ELF-1 (cell line): ENCODE measurements around the gene GIMD1.
"Not testable (repeated sequence)": the region's sequence is repeated elsewhere in the genome, so short reads cannot be mapped to it uniquely, and the experiment has no call there.

ENCODE experiments used
- DNase-seq: peaks from one replicate; pipeline ENCODE4 v3.0.0-alpha.2; 2016; ENCODE audit warnings: low read depth, low spot score

GIMD1 gene

GRCh38 chr4:106351016-106351415 lies 17.6 kb downstream of the GIMD1 start:
- no peak for DNase-seq

- no peak for DNase-seq
Measured at GRCh38 chr4:106347167-106347566, 21.4 kb downstream of the GIMD1 start.

GRCh38 chr4:106344647-106344970 lies 24.0 kb downstream of the GIMD1 start:
- no peak for DNase-seq

- DNase-seq: no peak
Measured at GRCh38 chr4:106343865-106344646, 24.5 kb downstream of the GIMD1 start.

GRCh38 chr4:106340774-106341173 lies 27.8 kb downstream of the GIMD1 start:
- DNase-seq: no peak

DNA sequence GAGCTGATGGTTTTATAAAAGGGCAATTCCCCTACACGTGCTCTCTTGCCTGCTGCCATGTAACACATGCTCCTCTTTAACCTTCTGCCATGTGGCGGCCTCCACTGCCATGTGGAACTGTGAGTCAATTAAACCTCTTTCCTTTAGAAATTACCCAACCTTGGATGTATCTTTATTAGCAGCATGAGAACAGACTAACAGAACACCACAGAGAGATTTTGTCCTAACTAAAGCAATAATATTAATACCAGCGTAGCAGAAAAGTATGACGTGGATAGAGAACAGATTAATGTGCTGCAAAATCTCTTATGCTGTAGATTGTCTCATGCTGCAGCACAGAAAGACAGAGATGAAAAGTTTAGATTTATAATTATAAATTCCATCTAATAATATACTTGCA lies 29.1 kb downstream of the GIMD1 start:
- DNase-seq: no peak

GRCh38 chr4:106338671-106339070 lies 29.9 kb downstream of the GIMD1 start:
- DNase-seq: no peak

DNA sequence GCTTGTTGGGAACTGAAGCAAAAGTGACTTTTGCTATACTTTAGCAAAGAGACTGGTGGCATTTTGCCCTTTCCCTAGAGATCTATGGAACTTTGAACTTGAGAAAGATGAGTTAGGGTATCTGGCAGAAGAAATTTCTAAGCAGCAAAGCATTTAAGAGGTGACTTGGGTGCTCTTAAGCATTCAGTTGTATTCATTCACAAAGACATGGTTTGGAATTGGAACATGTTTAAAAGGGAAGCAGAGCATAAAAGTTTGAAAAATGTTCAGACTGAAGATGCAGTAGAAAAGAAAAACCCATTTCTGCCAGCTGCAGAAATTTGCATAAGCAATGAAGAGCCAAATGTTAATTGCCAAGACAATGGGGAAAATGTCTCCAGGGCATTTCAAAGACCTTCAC lies 30.7 kb downstream of the GIMD1 start:
- DNase-seq: no peak

DNA sequence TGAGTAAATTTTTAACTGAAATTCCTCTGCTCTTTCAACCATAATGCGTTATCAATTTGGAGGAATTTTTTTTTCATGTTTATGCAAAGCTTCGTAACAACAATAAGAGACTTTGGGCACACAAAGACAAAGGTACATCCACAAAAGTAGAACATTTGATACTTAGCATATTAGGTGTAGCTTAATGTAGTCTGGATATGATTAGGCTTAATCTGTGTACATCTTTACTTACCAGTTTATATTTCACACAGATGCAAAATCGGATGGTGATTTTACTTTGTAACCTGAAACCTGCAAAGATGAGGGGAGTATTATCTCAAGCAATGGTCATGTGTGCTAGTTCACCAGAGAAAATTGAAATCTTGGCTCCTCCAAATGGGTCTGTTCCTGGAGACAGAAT lies 32.0 kb downstream of the GIMD1 start:
- no peak for DNase-seq

GRCh38 chr4:106334741-106335470 lies 33.7 kb downstream of the GIMD1 start:
- DNase-seq: no peak

DNA sequence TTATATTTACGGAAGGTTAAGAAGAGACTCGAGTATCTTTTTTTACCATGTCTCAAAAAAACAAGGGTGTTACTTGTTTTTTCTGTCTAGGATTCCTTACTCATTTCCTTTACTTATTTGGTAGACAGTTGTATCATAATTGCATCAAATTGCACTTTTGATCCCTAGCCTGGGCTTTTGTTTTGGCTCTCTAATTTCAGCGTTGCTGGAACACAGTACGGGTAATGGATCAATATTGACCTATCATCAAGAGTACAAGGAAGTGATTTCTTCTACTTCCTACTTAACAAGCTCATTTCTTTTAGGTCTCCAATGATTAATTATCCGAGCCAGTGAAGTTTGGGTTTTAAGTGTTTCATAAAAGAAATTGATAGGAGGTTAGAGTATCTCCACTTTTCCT lies 35.4 kb downstream of the GIMD1 start:
- no peak for DNase-seq

DNA sequence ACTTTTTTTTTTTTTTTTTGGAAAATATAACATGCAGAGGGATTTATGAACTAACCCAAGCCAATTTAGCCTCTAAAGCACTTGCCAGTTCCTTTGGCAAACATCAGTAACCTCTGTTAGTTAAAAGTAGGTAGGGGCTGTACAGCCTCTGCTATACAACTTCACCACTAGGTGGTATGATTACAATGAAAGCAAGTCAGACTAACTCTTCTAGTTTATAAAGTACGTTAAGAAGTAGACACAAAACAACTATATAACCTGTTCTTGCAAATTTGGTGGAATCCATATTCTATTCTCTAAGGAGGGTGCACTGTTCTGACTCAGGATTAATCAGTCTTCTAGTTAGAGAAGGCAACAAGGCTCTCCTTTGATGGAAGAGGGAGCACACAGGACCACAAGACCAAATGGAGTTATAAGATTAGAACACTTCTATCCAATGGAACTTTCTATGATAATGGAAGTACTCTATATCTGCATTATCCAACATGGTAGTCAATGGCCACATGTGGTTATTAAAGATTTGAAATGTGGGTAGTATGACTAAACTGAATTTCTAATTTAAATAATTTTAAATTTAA lies 39.4 kb downstream of the GIMD1 start:
- DNase-seq: no peak

DNA sequence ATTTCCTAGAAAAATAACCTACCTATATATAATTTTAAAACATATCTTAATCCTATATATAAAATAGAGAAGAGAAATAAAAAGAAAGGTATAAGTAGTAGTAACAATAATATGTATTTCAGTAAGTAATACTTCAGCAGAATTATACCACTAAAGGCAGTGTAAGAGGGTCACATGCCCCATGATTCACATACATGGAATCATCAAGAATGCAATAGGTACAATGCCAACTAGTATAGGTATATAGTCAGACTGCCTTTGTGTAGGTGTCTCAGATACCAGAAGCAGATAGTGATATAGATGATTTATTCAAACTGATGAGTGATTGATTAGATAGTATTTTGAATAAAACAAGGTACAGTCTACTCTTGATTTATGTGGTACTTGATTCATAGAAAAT lies 42.8 kb downstream of the GIMD1 start:
- DNase-seq: no peak

GRCh38 chr4:106323119-106323518 lies 45.5 kb downstream of the GIMD1 start:
- no peak for DNase-seq

GRCh38 chr4:106321814-106322213 lies 46.8 kb downstream of the GIMD1 start:
- DNase-seq: not testable (repeated sequence)

- DNase-seq: not testable (repeated sequence)
Measured at GRCh38 chr4:106321168-106321567, 47.4 kb downstream of the GIMD1 start.

DNA sequence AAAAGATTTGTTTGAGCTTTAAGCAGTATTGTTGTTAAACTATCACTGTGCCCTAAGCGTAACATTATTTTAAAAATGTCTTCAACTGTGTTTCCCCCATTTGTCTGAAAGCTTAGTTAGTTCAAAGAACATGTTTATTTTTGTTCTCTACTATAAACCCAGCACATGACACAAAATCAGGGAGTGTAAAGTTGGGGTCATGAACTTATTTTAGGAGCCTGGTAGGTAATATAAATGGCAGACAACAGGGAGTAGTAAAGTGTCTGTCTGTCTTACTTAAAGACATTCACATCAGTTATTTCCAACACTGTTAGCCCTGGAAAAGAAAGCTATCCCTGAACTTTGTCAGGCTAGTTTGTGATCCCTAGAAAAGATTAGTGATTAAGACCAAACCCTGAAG lies 48.3 kb downstream of the GIMD1 start:
- no peak for DNase-seq

DNA sequence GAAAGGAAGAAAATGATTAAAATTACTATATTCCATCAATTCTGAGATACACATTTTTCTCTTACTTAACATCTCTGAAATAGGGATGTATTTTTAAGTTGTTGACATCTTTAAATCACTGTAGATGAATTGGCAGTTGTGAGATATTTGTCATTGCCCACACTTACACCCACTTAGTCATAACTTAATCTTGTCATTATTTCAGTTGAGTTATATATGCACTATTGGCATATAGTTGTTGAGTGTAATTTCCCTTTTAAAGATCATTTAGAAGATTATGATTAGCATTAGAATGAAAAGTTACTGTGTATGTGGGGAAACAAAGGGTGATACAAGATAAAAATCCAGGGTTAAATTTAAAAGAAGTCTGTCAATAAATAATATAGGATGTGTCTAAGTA lies 50.1 kb downstream of the GIMD1 start:
- no peak for DNase-seq

GRCh38 chr4:106317815-106318214 lies 50.8 kb downstream of the GIMD1 start:
- no peak for DNase-seq

DNA sequence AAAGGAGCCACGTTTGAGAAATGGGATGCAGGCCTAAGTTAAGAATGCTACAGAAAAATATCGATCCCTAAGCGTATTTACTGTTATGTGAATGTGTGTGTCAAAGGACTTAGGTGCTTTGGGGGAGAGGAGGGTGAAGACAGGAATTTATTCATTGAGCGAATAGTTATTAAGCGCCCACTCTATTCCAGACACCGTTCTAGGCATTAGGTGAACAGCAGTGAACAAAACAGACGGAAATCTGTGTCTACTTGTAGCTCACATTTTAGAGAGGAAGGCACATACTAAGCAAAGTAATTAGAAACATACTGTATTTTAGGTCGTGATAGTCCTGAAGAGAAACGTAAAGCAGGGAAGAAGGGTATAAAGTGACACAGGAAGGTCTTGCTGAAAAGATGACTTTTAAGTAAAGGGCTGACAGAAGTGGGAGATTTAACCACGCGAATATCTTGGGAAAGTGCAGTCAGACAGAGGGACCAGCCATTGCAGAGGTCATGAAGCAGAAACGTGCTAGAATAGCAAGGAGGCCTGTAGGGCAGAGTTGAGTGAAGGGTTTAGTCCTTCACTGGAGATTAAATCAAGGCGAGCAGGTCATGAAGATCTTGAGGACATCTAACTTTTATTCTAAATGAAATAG lies 51.7 kb downstream of the GIMD1 start:
- DNase-seq: no peak

DNA sequence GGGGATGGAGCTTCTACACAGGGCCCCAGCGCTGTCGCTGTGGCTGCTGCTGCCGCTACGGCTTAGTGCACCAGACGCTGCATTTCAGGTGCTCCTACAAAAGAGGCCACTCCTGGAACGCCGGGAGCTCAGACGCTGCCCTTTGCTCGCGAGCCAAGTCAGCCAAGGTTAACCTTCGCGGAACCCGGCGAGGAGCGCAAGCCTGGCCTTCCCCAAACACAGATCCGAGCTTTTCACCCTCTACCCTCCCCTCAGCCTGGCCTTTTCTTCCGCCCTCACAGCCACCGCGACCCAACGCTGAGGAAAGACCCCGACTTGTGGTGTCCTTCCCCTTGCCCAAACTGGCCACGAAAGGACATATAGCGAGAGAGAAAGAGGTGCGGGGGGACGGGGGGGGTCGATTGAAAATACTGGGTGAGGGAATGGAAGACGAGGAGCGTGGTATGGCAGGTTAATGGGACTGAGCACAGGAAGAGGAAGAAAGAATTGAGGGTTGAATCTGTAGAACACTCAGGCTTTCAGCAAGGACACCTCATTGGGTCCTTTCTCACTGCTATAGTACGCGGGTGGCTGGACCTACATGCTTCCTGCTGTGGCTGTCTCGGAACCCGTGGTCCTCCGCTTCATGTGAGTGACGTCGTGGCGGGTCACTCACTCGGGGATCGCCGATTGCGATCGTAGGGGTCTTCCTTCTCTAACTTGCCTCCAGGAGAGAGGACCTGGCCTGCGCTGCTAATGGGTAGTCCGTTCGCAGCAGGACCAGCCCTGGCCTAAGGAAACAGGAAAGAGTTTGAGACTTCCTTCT lies 52.4 kb downstream of the GIMD1 start, which contains the start of the genes AIMP1 and TBCK:
TSS of gene AIMP1 (plus strand) at position 583 of the 805 bp plus-strand sequence. CDS start 8,460 bp downstream, outside the sequence.
TSS of gene TBCK (minus strand) at position 242 of the 805 bp plus-strand sequence. CDS start 7,249 bp downstream, outside the sequence.
- DNase-seq: peak; percentile 94
